Central memory CD4-positive, alpha-beta T cell (primary cell): ENCODE measurements around the gene HDAC4.
A peak's percentile ranks its signal among the peaks of the same experiment; 100 is the strongest.

Source experiments
- DNase-seq: peaks from one replicate; pipeline ENCODE4 v3.0.0; 2022

Gene HDAC4

DNA sequence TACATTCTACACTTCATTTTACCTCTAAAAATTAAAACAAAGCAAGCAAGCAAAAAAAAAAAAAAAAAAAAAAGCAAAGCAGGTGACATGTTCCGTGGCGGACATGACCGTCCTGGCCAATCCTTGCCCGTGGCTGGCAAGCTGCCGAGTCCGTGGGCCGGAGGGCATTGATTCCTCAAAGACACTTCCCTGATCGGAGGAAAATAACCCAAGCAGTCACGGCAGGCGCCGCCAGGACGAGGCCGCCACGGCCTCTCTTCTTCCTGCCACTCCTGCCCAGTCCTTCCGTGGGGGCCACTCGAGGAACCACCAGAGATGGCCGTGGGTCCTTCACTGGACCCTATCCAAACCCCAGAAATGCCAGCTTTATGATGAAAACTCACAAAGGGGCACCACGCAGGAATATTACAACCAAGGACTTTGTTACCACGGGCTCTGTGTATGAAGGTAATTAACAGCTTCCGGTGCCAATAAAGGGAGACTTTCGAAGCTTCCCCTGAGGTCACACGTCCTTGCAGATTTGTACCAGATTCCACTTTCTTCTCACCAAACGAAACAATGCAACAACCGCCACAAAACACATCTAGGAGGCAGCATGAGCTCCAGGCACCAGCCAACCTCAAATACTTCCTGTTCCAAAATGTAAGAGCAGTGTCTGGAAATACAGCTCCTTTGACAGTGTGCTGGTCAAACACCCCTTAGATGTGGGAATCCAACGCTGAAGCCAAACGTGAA, 170.3 kb downstream of the HDAC4 start:
- DNase-seq = peak; percentile 43

DNA sequence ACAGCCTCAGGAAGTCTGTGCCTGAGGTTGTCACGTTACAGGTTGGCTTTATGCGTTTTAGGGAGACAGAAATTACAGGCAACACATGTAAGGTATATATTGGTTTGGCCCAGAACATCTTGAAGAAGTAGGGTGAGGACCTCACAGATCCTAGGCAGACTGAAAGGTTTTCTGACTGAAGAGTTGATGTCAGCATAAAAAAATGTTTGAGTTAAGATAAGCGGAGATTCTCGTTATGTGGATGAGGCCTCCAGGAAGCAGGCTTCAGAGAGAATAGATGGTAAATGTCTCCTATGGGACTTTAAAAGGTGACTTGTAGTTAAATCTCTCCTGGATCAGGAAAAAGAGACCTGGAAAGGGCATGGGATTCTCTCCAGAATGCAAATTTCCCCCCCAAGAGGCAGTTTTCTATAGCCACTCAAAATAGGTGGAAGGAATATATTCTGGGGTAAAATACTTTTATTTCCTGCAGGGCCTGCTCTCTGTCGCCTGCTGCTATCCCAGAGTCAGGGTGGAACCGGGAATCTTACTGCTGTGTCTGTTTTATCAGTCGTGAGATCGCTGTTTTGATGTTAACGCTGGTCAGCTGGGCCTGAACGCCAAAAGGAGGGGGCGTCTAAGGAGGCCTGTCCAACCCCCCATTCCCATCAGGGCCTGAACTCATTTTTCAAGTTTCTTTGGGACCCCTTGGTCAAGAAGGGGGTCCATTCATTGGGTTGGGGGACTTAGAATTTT, 171.1 kb downstream of the HDAC4 start:
- DNase-seq = no peak

DNA sequence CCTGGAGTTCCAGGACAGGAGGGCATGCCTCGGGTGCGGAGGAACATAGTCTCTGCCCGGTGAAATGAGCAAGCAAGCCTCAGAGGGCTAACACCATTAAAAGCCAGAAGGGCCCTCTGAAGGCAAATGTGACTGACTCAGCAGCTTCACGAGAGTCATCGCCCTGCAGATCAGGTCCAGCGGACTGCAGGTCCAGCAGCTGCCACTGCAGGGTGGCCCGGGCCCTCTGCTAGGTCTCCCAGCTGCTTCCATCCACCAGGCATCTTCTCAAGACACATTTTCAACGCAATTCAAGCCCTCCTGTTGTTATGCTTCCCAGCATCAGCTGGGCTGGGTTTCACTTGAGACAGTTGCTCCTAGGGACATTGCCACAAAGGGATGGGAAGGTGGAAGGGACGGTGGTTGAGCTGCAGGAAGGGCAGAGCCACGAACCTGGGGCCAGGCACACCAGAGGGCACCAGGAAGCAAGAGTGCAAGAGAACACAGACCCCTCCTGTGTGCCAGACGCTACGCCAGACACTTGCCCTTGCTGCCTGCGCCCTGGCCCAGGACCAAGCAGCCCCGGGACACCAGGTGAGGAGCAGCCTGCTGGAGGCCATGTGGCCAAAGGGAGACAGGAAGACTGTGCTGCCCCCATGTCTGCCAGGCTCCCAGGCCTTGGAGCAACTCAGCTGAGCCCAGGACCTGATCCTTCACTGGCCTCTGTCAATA, 173.0 kb downstream of the HDAC4 start:
- no peak for DNase-seq

DNA sequence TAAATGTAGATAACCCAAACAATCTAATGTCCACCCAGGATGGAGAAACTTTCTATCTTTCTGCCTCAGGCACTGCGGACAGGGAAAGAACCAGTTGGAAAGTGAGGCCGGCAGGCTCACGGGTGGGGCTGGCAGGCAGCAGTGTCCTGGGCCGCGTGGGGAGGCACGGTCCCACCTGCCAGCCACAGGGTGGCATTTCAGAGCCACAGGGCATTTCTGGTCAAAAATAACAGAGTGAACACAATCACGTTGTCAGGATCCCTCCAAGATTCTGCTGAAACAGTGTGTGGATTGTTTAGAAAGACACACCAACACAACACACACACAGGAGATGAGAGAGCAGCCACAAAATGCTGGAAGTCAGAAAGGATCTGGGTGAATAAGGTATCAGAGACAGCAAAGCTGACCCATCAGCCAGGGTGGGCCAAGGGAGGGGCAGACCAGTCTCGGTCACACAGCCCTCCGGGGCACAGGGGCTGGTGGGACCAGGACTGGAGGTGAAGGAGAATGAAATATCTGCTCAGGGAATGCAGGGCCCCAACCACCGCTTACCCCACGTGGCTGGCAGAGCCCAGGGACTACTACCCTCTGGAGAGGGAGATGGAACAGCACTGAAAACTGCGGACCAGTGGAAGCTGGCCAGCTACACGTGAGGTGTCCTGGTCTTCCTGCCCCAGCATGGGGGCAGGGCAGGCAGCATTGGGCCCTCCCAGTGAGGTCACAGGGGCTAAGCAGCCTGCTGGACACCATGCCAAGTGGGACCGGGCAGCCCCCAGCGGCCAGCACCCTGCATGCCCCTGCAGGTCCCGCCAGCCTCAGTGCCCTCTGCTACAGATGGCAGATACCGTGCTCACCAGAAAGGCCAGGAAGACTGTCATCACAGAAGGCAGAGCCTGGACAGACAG, 173.9 kb downstream of the HDAC4 start:
- DNase-seq = no peak

DNA sequence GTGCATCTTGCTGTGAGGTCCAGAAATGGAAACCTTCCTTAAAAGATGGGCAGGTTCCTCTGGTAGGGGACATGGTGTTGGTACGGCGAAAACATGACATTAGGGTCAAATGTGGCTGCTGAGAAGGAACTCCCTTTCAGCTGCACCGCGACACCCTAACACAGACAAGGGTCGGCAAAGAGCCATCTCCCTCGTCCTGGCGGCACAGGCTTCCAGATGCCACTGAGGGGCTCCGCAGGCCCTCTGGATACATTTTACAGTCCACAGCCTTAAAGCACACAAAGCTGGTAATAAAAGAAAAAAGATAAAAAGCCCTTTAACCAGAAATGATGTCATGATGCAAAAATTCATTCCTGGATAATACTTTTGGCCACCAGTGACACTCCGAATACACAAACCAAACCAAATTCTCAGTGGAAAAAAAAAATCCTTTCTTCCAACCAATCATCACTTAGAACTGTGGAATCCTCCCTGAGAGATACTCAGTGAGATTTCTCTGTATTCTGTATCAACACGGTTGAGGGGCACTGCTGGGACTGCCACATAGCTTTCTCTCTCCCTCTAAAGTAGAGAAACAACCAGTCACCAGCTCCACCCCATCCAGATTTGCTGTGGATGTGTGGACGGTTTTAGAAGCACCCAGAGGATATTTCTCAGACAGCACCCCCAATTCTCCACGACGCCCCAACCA, 174.8 kb downstream of the HDAC4 start:
- no peak for DNase-seq

DNA sequence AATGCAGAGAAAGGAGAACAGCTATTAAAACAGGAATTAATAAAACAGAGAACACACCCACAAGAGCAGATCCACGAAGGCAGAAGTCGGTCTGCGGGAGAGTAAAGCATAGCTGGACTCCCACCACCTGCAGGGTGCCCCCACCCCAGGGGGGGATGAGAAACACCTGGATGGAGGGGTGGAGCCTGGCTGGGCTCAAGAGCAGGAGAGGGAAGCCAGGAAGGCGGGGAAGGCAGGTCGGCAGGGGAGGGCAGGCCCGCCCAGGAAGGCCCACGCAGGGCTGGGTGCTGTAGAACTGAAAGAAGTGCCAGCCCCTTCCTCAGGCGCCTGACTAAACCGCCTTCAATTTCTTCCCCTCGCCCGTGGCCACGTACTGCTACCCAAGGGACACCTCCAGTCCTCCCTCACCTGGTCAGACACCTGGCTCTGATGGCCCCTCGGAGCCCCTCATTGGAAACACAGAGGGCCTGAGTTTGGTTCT, 175.4 kb downstream of the HDAC4 start:
- no peak for DNase-seq

DNA sequence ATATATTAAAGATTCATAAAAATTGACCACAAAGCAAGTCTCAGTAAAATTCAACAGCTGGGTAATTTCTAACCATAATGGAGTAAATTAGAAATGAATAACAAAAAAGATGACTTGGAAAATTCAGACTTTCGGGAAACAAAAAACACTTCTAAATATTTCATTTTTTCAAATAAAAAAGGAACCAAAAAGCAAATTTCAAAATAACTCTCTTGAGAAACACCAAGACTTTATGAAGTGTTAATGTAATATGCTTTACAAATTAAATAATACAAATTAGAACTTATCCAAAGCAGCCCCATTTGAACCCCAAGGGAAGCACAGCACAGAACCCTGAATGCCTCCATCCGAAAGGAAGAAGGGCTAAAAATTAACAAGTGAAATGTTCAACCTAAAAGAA, 175.9 kb downstream of the HDAC4 start:
- DNase-seq = no peak

DNA sequence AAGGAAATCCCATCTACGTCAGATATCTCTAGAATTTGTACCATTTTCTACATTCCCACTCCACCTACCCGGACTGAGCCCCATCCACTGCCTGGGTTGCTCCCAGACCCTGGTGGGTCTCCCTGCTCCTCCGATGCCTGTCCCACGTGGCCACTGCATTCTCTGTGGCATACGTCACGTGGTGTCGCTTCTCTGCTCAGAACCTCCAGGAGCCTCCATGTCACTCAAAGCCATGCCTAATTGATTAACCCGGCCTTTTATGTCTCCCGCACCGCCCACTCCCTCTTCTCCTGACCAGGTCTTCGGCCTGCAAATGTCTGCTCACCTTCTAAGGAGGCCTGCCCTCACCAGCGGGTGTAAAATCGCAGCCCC, 176.6 kb downstream of the HDAC4 start:
- DNase-seq = no peak

DNA sequence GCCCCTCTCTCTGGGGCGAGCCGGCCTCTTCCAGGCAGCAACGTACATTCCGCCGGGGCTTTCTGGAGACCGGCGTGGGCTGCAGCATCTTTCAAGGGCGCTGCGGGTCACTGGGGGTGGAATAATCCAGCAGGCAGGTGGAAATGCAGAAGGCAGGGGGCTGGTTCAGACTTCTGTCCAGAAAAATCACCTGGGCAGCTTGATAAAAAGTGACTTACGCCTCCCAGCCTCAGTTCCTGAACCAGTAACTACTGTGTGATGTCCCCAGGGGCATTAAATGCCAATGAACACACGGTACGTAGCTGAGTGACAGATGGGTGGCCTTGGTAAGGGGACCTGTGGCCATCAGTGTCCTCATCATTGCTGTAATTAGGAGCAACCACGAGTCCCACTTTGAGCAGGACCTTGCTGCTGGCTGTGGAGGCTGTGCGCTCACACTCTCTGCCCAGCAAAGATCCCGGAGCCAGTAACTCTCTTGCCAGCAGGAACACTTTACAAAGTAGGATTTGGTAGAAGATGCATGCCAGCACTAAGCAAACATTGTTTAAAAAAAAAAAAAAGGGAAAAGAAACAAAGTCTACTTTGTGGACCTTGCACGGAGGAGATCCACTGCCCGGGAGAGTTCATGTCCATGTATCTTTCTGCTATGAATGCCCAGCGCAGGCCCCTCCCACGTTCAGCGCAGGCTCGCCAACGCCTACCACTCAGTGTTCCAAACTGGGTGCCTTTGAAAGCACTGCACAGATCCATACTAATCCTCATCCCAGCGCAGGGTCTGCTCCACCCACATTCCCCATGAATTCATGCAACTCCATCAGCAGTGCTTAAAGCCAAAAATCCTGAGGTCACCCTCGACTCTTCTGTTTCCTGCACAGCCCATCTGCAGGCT, 177.3 kb downstream of the HDAC4 start:
- DNase-seq = no peak

DNA sequence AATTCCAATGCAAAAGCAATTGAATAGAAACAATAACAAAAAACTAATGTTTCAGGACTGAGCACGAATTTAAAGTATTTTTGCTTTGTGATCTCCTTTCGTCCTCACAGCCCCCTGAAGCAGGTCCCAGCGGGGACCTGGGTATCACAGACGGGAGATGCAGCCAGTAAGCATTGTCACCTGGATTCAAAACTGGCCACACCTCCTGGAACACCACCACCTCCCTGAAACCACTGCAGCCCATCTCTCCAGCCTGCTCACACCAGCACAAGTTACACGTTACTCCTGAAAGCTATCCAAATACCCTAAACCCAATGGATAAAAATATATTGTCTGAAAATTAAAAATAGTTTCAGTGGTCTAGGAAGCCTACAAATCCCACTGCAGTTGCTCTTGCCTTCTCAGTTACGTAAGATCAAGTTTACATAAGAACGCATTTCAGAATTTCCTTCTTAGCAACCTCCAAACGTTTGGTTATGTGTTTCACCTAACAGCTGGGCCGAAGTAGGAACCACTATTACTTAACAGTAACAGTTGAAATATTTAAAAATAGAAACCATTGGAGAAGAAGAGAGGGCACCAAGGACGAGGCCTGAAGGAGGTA, 178.0 kb downstream of the HDAC4 start:
- no peak for DNase-seq

DNA sequence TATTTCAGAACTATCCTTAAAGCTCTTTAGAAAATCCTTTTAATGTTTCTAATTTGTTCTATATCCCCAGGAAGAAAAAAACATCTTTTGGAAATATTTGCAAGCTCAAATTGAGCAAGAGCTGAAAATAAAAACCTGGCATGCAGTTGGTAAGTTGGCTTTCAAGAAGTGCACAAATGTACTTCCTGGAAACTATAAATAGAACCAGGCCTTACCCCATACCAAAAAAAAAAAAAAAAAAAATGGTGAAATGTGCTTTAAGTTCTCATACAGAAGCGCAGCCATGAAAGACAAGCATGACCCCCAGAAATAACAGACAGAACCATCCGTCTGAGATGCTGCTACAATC, 178.5 kb downstream of the HDAC4 start:
- no peak for DNase-seq

DNA sequence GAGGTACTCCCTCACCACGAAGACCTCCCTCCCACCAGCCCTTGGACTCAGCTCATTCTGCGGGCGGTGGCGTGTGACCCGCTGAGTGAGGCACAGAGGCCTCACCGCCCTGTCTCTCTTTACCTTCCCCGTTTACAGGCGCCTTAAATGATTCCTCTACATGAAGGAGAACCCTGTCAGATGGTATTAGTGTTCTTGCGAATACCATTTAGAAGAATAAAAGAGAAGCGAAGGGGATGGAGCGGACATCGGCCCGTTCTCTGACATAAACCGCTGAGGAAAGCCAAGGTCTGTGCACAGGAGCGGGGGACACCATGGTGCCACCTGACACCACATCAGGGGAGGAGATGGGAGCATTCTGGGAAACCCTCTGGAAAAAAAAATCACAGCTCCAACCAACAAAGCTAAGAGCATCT, 179.8 kb downstream of the HDAC4 start:
- DNase-seq = no peak

DNA sequence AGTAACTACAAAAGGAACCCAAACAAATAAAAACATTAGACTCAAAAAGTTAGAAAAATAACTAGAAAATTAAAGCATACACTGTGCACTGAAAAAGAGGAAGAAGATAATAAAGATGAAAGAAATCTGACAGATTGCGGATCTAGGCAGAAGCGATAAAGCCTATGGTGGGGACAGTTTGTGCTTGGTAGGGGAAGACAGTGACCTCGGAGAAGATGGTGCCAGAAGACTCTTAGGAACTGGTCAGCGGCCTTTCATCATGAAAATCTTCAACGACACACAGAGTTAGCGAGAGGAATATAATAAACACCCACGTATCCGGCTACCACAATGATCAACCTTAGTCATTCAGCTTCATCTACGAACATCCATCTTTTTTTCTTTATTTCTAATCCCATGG, 180.5 kb downstream of the HDAC4 start:
- no peak for DNase-seq

DNA sequence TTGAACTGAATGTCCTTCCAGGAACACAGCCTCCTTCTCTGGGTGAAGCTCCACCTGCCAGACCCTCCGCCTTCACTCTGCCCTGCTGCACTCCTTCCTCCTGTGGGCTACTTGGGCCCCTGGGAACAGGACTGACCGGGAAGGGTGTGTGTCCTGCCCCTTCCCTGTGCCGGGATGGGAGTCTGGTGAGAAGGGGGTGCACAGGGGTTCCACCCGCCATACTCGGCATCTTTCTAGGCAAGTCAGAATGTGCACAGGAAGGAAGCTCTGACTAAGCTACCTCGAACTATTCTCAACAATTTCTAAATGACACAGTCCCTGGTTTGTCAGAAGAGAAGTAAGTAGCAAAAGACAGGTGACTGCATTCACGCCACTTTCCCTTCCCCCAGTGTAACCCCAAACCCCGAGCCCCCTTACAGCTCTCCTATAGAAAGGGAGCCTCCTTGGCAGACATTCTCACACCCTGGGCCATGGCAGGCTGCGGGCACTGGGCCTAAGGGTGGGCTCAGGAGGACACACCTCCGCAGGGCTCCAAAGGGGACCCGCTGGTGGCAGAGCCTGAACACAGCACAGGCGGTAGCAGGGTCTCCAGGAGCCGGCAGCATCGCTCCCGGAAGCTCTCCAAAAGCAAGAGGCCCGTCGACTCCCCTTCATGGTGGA, 184.1 kb downstream of the HDAC4 start:
- peak; percentile 6 for DNase-seq

DNA sequence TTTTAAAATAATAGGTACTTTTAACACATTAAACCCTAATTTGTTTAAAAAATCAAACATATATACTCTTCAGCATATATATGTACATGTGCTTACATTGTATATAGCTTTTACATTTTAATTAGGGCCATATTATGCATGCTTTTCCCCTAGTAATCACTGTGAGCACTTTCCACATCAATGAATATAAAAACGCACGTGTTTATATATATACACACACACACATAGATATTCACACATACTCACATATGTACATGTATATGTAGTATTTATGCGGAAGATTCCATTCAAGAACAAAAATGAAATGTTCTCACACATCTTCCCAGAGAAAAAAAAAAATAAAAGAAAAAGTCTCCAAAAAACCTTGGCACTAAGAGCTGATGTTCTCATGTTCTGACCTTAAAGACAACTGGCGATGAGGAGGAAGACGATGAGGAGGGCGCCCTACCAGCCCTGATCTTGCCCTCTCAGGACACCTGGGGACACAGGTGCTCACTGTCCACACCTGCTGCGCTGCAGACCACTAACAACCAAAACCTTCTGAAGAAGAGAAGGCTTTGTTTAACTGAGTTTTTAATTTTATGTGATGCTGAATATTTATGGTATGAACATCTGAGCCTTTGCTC, 184.7 kb downstream of the HDAC4 start:
- DNase-seq = no peak

DNA sequence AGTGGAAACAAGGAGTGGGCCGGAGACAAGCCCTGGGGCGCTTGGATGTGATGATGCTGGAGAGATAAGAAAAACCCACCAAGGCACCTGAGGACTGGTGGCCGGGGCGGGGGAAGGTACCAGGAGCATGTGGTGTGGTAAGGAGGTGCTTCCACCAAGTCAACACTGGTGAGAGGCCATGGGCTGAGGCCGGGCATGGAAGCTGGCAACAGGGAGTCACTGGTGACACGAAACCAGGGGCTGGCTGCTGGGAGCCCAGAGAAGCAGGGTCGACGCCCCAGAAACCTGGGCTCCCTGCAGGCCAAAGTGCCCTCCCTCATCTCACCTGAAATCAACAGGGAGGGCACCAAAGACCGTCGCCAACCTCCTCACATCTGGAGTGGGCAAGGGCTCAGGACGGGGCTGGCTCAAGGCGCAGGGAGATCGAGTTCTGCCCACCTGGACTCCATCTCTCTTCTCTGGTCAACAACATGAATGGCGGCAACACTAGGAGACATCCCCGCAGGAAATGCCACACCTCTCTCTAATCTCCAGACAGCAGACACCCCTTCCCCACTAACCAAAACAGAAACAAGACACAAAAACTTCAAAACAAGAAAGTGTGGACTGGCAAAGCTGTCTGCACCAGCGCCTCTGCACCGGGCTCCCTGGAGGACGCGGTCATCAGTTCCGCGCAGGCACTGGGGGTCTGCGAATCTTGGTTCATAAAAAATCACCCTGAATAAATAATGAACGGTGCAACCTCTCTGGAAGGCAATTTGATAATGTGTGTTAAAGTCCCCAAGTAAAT, 185.5 kb downstream of the HDAC4 start:
- no peak for DNase-seq

DNA sequence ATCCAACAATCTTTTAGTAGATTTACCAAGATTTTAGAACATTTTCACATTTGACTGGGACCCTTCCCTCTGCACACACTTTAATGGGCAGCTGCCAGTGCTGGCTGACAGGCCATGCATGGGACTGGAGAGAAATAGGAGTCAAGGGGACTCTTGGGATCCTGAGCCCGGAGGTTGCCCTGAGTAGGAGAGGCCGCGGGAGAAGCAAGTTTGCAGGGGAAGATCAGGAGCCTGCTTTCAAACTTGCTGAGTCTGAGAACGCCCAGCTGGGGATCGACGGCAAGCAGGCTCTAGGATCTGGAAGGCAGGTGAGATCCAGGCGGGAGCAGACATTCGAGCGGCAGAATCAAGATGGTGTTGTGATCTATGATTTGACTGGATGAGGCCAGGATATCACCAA, 186.1 kb downstream of the HDAC4 start:
- no peak for DNase-seq

DNA sequence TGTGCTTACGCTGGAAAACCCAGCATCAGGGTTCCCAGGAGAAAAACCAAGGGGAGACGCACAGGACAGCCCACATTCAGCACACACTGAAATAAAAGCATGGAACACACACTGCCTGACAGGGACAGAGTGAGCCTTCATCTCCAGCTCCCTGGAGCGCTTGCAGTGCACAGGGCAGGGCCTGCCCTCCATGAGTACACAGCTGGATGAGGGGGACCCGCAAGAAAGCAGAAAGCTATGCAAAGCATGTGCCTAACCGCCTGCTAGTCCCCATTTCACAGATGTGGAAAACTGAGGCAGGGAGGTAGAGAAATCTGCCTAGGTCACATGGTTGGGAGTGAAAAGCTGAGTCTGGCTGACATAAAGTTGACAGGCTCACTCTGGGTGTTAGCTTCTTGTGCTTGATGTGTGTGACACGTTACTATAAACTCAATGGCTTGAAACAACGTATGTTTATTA, 187.1 kb downstream of the HDAC4 start:
- DNase-seq = no peak
